ENCODE measurements around the gene SAPCD2.

SAPCD2 gene

GRCh38 chr9:137075275-137075775 lies 5.0 kb upstream of the SAPCD2 start:
- ChIA-PET CTCF (no interaction called here), POLR2A (interaction anchor here (1.5 to 2.5 kb wide), 2 partner anchors 11 to 54 kb away, joined by 3 to 15 read pairs; partner anchors contain the start of gene MAN1B1)
- DNase-seq (ENCODE audit: extremely low spot score), result no peak
- TF ChIP-seq SP1 (IDR thresholded peaks at IDR 0.05) (no peak), ZNF384 (IDR thresholded peaks at IDR 0.05) (no peak), BHLHE40 (IDR thresholded peaks at IDR 0.05; ENCODE audit: borderline replicate concordance) (no peak), PKNOX1 (IDR thresholded peaks at IDR 0.05) (no peak), HDGF (IDR thresholded peaks at IDR 0.05; ENCODE audit: borderline replicate concordance) (no peak), LEF1 (IDR thresholded peaks at IDR 0.05; ENCODE audit: borderline replicate concordance) (no peak), TARDBP (IDR thresholded peaks at IDR 0.05) (no peak), FOXM1 (IDR thresholded peaks at IDR 0.05; ENCODE audit: borderline replicate concordance) (no peak), ELF4 (IDR thresholded peaks at IDR 0.05) (no peak), FOXK2 (IDR thresholded peaks at IDR 0.05) (no peak), FOXA1 (IDR thresholded peaks at IDR 0.05) (no peak), L3MBTL2 (conservative IDR thresholded peaks at IDR 0.05) (no peak), ARNT (IDR thresholded peaks at IDR 0.05) (no peak), CTBP1 (IDR thresholded peaks at IDR 0.05; ENCODE audit: borderline replicate concordance) (no peak), SUZ12 (IDR thresholded peaks at IDR 0.05) (no peak), NFRKB (IDR thresholded peaks at IDR 0.05) (no peak)

- TF ChIP-seq CTBP1 (IDR thresholded peaks at IDR 0.05; ENCODE audit: borderline replicate concordance), result no peak
- TF ChIP-seq PKNOX1 (IDR thresholded peaks at IDR 0.05), result no peak
- TF ChIP-seq ZNF384 (IDR thresholded peaks at IDR 0.05), result no peak
- no peak for TF ChIP-seq LEF1 (IDR thresholded peaks at IDR 0.05; ENCODE audit: borderline replicate concordance)
- no peak for TF ChIP-seq TARDBP (IDR thresholded peaks at IDR 0.05)
- TF ChIP-seq SP1 (IDR thresholded peaks at IDR 0.05), result no peak
- no peak for TF ChIP-seq BHLHE40 (IDR thresholded peaks at IDR 0.05; ENCODE audit: borderline replicate concordance)
- ChIA-PET CTCF (no interaction called here), POLR2A (interaction anchor here (1.5 kb wide), 1 partner anchor 55 kb away, joined by 3 read pairs; no protein-coding TSS in a partner anchor)
- DNase-seq (ENCODE audit: extremely low spot score), result no peak
These were observed 4.4 kb upstream of the SAPCD2 start for GRCh38 chr9:137074657-137075274.

- ChIA-PET POLR2A (interaction anchor here (1.5 kb wide), 1 partner anchor 55 kb away, joined by 3 read pairs; no protein-coding TSS in a partner anchor), CTCF (interaction anchor here (1.0 kb wide), 1 partner anchor 10 kb away, joined by 3 read pairs; no protein-coding TSS in a partner anchor)
- no peak for DNase-seq (ENCODE audit: extremely low spot score)
- TF ChIP-seq ZNF384 (IDR thresholded peaks at IDR 0.05) (no peak), ELF4 (IDR thresholded peaks at IDR 0.05) (no peak), BHLHE40 (IDR thresholded peaks at IDR 0.05; ENCODE audit: borderline replicate concordance) (no peak), HDGF (IDR thresholded peaks at IDR 0.05; ENCODE audit: borderline replicate concordance) (no peak), ARNT (IDR thresholded peaks at IDR 0.05) (no peak)
These were observed 3.6 kb upstream of the SAPCD2 start for GRCh38 chr9:137073992-137074399.

- no peak for DNase-seq (ENCODE audit: extremely low spot score)
- CTCF ChIA-PET, result interaction anchor here (1.2 to 2.4 kb wide), 4 partner anchors 13 to 42 kb away, joined by 3 to 11 read pairs (median 8); partner anchors contain the start of genes ABCA2 and NPDC1
- POLR2A ChIA-PET, result interaction anchor here (1.3 to 3.2 kb wide), 4 partner anchors 12 to 169 kb away, joined by 3 to 27 read pairs (median 6); partner anchors contain the start of gene MAN1B1
- TF ChIP-seq TARDBP (IDR thresholded peaks at IDR 0.05), result no peak
- TF ChIP-seq SP1 (IDR thresholded peaks at IDR 0.05), result no peak
- TF ChIP-seq ARNT (IDR thresholded peaks at IDR 0.05), result no peak
- TF ChIP-seq NFRKB (IDR thresholded peaks at IDR 0.05), result no peak
- no peak for TF ChIP-seq ELF4 (IDR thresholded peaks at IDR 0.05)
- no peak for TF ChIP-seq LEF1 (IDR thresholded peaks at IDR 0.05; ENCODE audit: borderline replicate concordance)
- no peak for TF ChIP-seq SUZ12 (IDR thresholded peaks at IDR 0.05)
- no peak for TF ChIP-seq FOXA1 (IDR thresholded peaks at IDR 0.05)
- TF ChIP-seq L3MBTL2 (conservative IDR thresholded peaks at IDR 0.05), result no peak
- TF ChIP-seq ZNF384 (IDR thresholded peaks at IDR 0.05), result no peak
These were observed 925 bp upstream of the SAPCD2 start for GRCh38 chr9:137071282-137071681.

GRCh38 chr9:137070906-137071275 lies 534 bp upstream of the SAPCD2 start:
- ChIA-PET CTCF (interaction anchor here (0.8 to 2.4 kb wide), 6 partner anchors 13 to 166 kb away, joined by 3 to 11 read pairs (median 6); partner anchors contain the start of genes ABCA2 and NPDC1), POLR2A (interaction anchor here (1.2 to 3.2 kb wide), 5 partner anchors 13 to 170 kb away, joined by 3 to 27 read pairs (median 5); partner anchors contain the start of gene MAN1B1)
- TF ChIP-seq BHLHE40 (IDR thresholded peaks at IDR 0.05; ENCODE audit: borderline replicate concordance) (no peak), ELF4 (IDR thresholded peaks at IDR 0.05) (no peak), L3MBTL2 (conservative IDR thresholded peaks at IDR 0.05) (0 out of 2 replicates have a peak, but pooled peaks have one; percentile 1), SP1 (IDR thresholded peaks at IDR 0.05) (no peak)
- DNase-seq (ENCODE audit: extremely low spot score), result no peak

GRCh38 chr9:137069508-137070091 lies 757 bp downstream of the SAPCD2 start:
- TF ChIP-seq SUZ12 (IDR thresholded peaks at IDR 0.05) (no peak), FOXK2 (IDR thresholded peaks at IDR 0.05) (no peak), TARDBP (IDR thresholded peaks at IDR 0.05) (no peak), NFRKB (IDR thresholded peaks at IDR 0.05) (no peak), LEF1 (IDR thresholded peaks at IDR 0.05; ENCODE audit: borderline replicate concordance) (no peak), CTBP1 (IDR thresholded peaks at IDR 0.05; ENCODE audit: borderline replicate concordance) (no peak), L3MBTL2 (conservative IDR thresholded peaks at IDR 0.05) (no peak), ZNF384 (IDR thresholded peaks at IDR 0.05) (no peak), HDGF (IDR thresholded peaks at IDR 0.05; ENCODE audit: borderline replicate concordance) (no peak), BHLHE40 (IDR thresholded peaks at IDR 0.05; ENCODE audit: borderline replicate concordance) (no peak), SP1 (IDR thresholded peaks at IDR 0.05) (no peak), FOXA1 (IDR thresholded peaks at IDR 0.05) (no peak), PKNOX1 (IDR thresholded peaks at IDR 0.05) (no peak), FOXM1 (IDR thresholded peaks at IDR 0.05; ENCODE audit: borderline replicate concordance) (no peak), ELF4 (IDR thresholded peaks at IDR 0.05) (no peak), ARNT (IDR thresholded peaks at IDR 0.05) (no peak)
- POLR2A ChIA-PET, result interaction anchor here (0.9 to 3.2 kb wide), 9 partner anchors 12 to 827 kb away, joined by 3 to 27 read pairs (median 4); partner anchors contain the start of gene MAN1B1
- no peak for DNase-seq (ENCODE audit: extremely low spot score)
- CTCF ChIA-PET, result interaction anchor here (1.9 to 2.4 kb wide), 4 partner anchors 11 to 167 kb away, joined by 4 to 10 read pairs (median 8); partner anchors contain the start of gene NPDC1
